ENCODE measurements around the gene SLC25A48.
A peak's percentile ranks its signal among the peaks of the same experiment; 100 is the strongest.

Gene SLC25A48

GRCh38 chr5:135921388-135921787, 86.9 kb downstream of the SLC25A48 start:
- peak; percentile 51 for DNase-seq (ENCODE audit: low spot score)

DNA sequence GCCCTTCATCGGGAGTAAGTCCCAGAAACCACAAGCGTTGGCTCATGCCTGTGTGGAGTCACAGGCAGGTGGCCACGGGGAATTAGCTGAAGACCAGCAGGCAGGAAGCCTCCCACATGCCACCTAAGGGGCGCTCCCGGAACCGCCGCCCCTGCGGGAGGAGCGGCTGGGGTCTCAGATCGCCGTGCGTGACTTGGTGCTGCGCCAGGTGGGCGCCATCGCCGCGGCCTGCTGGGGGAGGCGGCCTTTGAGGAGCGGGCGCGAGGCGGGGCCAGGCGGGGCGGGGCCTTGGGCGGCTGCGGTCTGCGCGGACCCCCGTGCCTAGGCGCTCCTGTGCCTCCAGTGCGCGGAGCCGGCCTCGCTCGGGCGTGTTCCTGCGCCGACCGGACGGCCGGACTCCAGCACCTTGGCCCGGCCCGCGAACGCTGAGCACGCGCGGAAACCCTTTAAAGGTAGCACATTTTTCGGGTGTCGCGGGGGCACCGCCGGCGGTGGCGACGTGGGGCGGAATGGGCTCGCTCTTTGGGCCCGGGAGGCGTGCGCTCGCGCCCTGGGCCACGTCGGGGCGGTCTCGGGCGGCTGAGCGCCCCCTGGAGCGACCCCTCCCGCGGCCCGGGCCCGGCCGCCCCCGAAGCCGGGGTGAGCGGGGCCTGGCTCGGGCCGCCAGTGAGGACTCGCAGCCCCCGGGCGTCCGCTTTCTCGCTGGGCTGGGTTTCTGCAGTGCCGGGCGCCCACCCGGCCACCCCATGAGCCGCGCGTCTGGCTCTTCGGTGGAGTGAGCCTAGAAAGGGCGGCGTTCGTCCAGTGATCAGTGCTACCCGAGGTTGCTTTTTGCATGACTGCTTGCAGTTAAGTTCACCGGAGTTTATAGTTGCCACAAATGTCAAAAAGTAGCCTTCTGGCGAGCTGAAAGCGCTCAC, 95.8 kb downstream of the SLC25A48 start:
- peak; percentile 18 for DNase-seq (ENCODE audit: low spot score)

GRCh38 chr5:135930949-135931295, 96.5 kb downstream of the SLC25A48 start:
- DNase-seq (ENCODE audit: low spot score) = no peak

DNA sequence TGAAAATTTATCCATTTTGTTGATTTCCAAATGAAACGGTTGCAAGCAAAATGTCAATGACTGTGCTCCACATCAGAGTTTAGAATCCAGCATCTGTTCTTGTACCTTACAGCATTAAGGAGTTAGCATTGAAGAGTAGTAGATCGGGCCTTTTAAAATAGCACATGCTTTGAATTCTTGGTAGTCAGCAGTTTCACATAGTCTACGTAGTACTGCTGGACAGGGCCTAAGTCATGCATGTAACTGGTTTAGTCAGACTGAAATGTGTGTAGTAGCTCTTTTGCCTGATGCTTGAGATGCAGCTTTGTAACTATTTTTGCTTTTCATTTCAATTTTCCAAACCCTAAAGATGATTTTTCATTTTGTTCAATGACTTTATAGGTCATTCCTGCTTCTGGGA, 100.5 kb downstream of the SLC25A48 start:
- no peak for DNase-seq (ENCODE audit: low spot score)

DNA sequence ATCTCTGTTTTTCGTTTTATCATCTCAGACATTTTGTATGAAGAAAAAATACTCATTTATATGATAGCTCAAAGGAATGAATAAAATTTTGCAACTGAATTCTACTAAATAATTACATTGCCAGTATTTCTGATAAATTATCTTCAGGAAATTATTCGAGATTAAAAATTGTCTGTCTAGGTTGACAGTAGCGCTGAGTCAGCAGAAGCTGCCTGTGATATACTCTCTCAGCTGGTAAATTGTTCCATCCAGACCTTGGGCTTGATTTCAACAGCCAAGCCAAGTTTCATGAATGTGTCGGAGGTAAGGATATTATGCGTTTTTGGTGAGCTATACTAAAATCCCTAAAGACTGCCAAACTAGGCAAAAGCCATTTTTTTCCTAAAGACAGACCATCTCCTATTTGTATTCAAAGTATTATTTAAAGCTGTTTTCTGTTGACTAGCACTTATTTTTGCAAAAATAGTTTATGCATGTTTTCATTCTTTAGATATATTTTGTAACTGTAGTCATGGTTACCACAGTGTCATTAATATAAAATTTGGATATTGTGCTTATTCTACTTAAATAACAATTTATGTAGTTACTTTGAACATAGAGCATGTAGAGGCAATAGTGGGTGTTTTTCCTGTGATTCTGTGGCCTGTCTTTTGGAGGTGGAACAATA, 102.9 kb downstream of the SLC25A48 start:
- DNase-seq (ENCODE audit: low spot score) = no peak

Data from GM03348 (cell line).